ENCODE results near the gene C20orf173. TPM values are rescaled to one million over a fixed set of nuclear protein-coding genes. Genes with fewer than 3 reads are reported as not detected.

The C20orf173 gene
- total and polyA plus RNA-seq, 10 donors = not detected

DNA sequence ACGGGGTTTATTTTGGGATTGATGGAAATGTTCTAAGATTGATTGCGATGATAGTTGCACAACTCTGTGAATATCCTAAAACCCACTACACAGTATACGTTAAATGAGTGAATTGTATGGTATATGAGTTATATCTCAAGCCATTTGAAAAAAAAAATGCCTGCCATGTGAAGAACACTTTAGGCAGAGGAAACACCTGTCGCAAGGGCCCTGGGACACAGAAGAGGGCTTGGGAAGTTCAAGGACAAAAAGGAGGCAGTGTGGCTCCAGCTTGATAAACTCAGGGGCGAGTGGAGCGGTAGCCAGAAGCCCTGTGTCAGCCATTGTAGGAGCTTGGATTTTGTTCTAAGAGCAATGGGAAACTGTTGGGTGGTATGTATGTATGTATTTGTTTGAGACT lies 37.1 kb downstream of the C20orf173 start:
- H3K27ac ChIP-seq = peak overlapping the region in 5 of 8 donors; percentile 87 to 94 (median 90)
- H3K4me3 ChIP-seq = peak overlapping the region in 6 of 8 donors; percentile 1 to 75 (median 56)
- H3K27me3 ChIP-seq (replicated peaks in 1 of 7) = no peaks in the 10 kb centered on the region
- H3K9me3 ChIP-seq = no peaks in the 10 kb centered on the region
- intact Hi-C loops (cut with DNase I; ENCODE audit: low total_unique reads) = no loop called here
- TF ChIP-seq POLR2A (IDR thresholded peaks at IDR 0.05) (no peak), POLR2AphosphoS5 (IDR thresholded peaks at IDR 0.05) (peak in 2 of 3 donors; percentile 34 to 71)
- 78 to 93% (median 81%) methylated on average over 6 of the region's 6 CpGs for WGBS, 5 donors
- no peak for DNase-seq
- H3K4me1 ChIP-seq = peaks cover 19 to 73% (median 60%) of the 10 kb centered on the region in 6 donors
- H3K36me3 ChIP-seq = peaks cover 8 to 80% (median 42%) of the 10 kb centered on the region in 6 donors

GRCh38 chr20:35491823-35492222 lies 37.6 kb downstream of the C20orf173 start:
- peaks cover 19 to 79% (median 60%) of the 10 kb centered on the region in 6 donors for H3K4me1 ChIP-seq
- WGBS, 5 donors = 73 to 82% (median 77%) methylated on average over 5 of the region's 5 CpGs
- peak overlapping the region; percentile 26 to 75 (median 54) for H3K4me3 ChIP-seq
- no peaks in the 10 kb centered on the region for H3K27me3 ChIP-seq (replicated peaks in 1 of 7)
- TF ChIP-seq POLR2AphosphoS5 (IDR thresholded peaks at IDR 0.05) (no peak), POLR2A (IDR thresholded peaks at IDR 0.05) (no peak)
- TF ChIP-seq, protein P1, sequence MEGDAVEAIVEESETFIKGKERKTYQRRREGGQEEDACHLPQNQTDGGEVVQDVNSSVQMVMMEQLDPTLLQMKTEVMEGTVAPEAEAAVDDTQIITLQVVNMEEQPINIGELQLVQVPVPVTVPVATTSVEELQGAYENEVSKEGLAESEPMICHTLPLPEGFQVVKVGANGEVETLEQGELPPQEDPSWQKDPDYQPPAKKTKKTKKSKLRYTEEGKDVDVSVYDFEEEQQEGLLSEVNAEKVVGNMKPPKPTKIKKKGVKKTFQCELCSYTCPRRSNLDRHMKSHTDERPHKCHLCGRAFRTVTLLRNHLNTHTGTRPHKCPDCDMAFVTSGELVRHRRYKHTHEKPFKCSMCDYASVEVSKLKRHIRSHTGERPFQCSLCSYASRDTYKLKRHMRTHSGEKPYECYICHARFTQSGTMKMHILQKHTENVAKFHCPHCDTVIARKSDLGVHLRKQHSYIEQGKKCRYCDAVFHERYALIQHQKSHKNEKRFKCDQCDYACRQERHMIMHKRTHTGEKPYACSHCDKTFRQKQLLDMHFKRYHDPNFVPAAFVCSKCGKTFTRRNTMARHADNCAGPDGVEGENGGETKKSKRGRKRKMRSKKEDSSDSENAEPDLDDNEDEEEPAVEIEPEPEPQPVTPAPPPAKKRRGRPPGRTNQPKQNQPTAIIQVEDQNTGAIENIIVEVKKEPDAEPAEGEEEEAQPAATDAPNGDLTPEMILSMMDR (IDR thresholded peaks at IDR 0.05 in 8 of 11, conservative IDR thresholded peaks at IDR 0.05 in 3 of 11) = no peak
- intact Hi-C loops (cut with DNase I; ENCODE audit: low total_unique reads) = no loop called here
- H3K36me3 ChIP-seq = peaks cover 8 to 80% (median 42%) of the 10 kb centered on the region in 6 donors
- H3K27ac ChIP-seq = peak overlapping the region in 7 of 8 donors; percentile 62 to 94 (median 90)
- no peaks in the 10 kb centered on the region for H3K9me3 ChIP-seq
- no peak for DNase-seq

- H3K4me1 ChIP-seq = peaks cover 19 to 88% (median 60%) of the 10 kb centered on the region in 6 donors
- DNase-seq = peak; percentile 88
These were observed 38.7 kb downstream of the C20orf173 start for GRCh38 chr20:35490736-35491181.

GRCh38 chr20:35489717-35490116 lies 39.7 kb downstream of the C20orf173 start:
- H3K4me1 ChIP-seq = peaks cover 19 to 86% (median 58%) of the 10 kb centered on the region in 6 donors
- H3K9me3 ChIP-seq = no peaks in the 10 kb centered on the region
- TF ChIP-seq POLR2A (IDR thresholded peaks at IDR 0.05) (no peak), POLR2AphosphoS5 (IDR thresholded peaks at IDR 0.05) (no peak)
- TF ChIP-seq, protein P1 (IDR thresholded peaks at IDR 0.05 in 8 of 11, conservative IDR thresholded peaks at IDR 0.05 in 3 of 11) = no peak
- WGBS, 5 donors = 77 to 84% (median 79%) methylated on average over 5 of the region's 5 CpGs
- H3K4me3 ChIP-seq = peak overlapping the region in 6 of 8 donors; percentile 43 to 75 (median 56)
- peaks cover 5 to 74% (median 23%) of the 10 kb centered on the region in 6 donors for H3K36me3 ChIP-seq
- H3K27ac ChIP-seq = peak overlapping the region in 6 of 8 donors; percentile 80 to 94 (median 90)
- no peaks in the 10 kb centered on the region for H3K27me3 ChIP-seq (replicated peaks in 1 of 7)
- DNase-seq = no peak
- intact Hi-C loops (cut with DNase I; ENCODE audit: low total_unique reads) = no loop called here

More at GRCh38 chr20:35490736-35491181, 38.7 kb downstream of the C20orf173 start:
- H3K4me3 ChIP-seq = peak overlapping the region; percentile 26 to 75 (median 54)
- H3K36me3 ChIP-seq = peaks cover 5 to 80% (median 33%) of the 10 kb centered on the region in 6 donors
- no peaks in the 10 kb centered on the region for H3K27me3 ChIP-seq (replicated peaks in 1 of 7)
- 12 to 18% (median 17%) methylated on average over 6 of the region's 6 CpGs for WGBS, 5 donors
- TF ChIP-seq POLR2A (IDR thresholded peaks at IDR 0.05) = peak; percentile 15 to 72 (median 36)
- TF ChIP-seq, protein P1 (IDR thresholded peaks at IDR 0.05 in 8 of 11, conservative IDR thresholded peaks at IDR 0.05 in 3 of 11) = no peak
- TF ChIP-seq POLR2AphosphoS5 (IDR thresholded peaks at IDR 0.05) = peak in 2 of 3 donors; percentile 83 to 94
- peak overlapping the region; percentile 62 to 94 (median 88) for H3K27ac ChIP-seq
- intact Hi-C loops (cut with DNase I; ENCODE audit: low total_unique reads) = no loop called here
- no peaks in the 10 kb centered on the region for H3K9me3 ChIP-seq

Measured in spleen (tissue), 11 donors.